ENCODE measurements around the gene RGS6.

- TF ChIP-seq, protein P1, sequence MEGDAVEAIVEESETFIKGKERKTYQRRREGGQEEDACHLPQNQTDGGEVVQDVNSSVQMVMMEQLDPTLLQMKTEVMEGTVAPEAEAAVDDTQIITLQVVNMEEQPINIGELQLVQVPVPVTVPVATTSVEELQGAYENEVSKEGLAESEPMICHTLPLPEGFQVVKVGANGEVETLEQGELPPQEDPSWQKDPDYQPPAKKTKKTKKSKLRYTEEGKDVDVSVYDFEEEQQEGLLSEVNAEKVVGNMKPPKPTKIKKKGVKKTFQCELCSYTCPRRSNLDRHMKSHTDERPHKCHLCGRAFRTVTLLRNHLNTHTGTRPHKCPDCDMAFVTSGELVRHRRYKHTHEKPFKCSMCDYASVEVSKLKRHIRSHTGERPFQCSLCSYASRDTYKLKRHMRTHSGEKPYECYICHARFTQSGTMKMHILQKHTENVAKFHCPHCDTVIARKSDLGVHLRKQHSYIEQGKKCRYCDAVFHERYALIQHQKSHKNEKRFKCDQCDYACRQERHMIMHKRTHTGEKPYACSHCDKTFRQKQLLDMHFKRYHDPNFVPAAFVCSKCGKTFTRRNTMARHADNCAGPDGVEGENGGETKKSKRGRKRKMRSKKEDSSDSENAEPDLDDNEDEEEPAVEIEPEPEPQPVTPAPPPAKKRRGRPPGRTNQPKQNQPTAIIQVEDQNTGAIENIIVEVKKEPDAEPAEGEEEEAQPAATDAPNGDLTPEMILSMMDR (conservative IDR thresholded peaks at IDR 0.05) = no peak
- TF ChIP-seq ZFX (IDR thresholded peaks at IDR 0.05) = no peak
These were observed 666.1 kb downstream of the RGS6 start for GRCh38 chr14:72598306-72598705.
